ENCODE measurements around the gene SEPTIN12.
A peak's percentile ranks its signal among the peaks of the same experiment; 100 is the strongest.

The SEPTIN12 gene, protein sequence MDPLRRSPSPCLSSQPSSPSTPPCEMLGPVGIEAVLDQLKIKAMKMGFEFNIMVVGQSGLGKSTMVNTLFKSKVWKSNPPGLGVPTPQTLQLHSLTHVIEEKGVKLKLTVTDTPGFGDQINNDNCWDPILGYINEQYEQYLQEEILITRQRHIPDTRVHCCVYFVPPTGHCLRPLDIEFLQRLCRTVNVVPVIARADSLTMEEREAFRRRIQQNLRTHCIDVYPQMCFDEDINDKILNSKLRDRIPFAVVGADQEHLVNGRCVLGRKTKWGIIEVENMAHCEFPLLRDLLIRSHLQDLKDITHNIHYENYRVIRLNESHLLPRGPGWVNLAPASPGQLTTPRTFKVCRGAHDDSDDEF
- 0 reads per million in 2 donors for total RNA-seq

DNA sequence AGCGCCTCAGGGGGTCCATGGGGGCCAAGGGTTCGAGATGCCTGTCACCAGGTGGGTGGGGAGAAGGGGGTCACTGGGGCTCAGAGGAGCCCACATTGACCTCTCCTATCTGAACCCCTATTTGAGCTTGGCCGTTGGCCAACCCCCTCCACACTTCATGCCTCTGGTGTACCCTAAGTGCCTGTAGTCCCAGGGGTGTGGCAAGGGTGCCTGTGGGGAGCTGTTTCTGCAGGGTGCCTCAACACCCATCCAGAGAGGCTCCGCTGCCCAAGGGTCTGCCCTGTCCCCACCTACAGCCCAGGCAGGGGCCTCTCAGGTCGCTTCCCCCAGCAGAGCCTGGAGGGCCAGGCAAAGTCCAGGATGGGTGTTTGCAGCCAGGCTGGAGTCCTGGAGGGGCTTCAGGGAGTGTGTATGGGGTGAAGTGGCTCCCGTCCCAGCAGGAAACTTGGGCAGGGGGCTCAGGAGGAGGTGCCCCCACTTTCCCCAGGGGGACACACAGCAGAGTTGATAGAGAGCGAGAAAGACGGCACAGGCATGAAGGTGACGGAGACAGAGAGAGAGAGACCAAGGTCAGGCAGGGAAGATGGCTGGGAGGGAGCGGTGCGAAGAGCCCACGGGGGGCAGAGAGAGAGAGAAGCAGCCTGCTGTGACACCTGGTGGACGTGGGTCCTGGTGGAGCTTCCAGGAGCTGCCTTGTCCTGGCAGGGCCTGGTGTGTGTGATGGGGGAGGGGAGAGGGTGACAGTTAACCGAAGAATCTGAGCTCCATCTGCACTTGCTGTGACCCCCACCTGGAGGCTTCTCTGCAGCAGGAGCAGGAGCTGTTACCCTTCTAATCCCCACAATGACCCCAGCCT, at the start of gene SEPTIN12:
Gene SEPTIN12 (minus strand): TSS at position 719 of the 856 bp plus-strand sequence. CDS start 700 bp downstream, at position 19.
- DNase-seq = no peak

DNA sequence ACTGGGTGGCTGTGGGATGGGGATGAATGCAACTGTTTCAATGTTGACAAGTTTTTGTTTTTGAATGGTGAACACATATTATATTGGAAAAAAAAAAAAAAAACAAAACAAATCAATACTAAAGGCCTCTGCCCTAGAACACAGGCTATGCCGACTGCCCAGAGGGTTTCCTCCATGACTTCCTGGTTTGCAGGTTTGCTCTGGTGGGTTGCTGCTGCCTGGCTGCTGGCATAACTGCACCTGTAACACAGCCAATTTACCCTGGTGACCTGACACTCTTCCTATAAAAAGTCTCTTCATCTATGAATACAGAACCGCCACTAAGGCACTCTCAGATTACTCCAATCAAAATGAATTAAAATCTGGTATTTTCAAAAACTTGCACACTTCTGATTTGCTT, 48.6 kb upstream of the SEPTIN12 start:
- no peak for DNase-seq

DNA sequence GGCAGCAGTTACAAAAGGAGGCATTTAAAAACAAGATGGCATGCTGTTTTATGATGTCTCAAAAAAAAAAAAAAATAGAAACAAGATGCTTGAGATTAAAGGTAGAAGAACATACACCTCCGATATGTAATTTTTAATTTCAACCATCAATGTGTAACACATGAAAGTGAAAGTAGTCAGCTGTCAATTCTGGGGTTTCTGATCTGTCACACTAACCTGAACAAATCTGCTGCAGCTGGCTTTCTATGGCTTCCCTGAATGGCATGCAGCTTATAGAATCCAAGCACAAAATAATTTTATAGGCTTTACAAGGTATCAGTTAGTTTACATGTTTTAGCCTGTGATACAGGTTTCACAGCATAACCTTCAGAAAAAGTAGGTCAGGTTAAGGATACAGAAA, 45.4 kb upstream of the SEPTIN12 start:
- DNase-seq = peak in 1 of 5 experiments; percentile 43

DNA sequence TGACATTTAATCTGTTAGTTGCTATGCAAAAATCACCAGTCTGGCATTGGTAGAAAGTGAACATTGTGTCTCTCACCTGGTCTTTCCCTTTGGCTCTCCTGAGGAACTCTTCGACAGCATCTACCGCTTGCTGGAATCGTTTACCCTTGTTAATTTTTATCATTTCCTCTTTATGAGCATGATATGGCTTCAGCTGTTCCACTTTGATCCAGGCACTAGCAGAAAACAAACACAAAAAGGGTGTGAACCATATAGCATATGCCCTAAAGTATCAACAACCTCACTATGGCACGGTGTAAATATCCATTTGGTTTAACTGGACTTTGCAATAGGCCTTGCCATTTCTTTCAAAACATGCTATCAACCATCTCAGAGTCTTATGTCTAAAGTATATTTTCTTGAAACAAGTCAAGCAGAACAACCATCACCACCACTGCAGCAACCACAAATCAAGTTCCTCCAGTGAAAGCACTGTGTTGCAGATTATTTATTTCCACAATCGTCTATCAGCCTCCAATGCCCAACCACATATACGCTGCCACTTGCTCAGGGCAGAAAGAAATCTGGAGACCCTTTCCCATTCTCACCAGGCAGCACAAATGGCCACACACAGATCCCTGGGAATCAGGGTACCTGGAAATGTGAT, 44.7 kb upstream of the SEPTIN12 start:
- no peak for DNase-seq

DNA sequence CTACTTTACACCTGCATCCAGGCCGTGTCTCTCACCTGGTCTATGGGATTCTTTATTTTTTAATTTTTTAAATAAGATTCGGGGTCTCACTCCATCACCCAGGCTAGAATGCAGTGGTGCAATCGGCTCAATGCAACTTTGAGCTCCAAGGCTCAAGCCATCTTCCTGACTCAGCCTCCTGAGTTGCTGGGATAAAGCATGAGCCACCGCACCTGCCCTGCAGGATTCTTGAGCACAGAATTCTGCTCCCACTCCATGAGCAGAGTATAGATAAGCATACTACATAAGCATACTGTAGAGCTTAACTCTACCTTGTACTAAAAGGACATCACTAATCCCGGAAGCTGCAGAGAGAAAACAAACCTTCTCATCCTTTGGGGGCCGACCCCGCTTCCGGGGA, 43.5 kb upstream of the SEPTIN12 start:
- DNase-seq = no peak

DNA sequence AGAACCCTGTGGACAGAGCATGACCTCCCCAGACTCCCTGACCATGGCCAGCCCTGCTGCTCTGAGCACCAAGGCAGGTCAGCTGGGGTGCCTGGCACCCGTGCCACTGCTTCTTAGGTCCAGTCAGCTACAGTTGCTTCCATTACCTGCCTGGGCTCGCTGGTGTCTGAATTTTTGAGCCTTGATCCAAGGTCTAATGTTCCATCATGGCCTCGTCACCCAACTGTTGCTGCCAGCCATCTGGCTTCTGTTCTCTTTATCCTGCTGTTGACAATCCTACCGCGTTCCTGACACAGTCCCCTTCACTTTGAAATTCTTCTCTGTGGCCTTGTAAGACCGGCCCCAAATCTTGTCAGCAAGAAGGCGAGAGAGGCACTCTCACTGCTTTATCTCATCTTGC, 42.3 kb upstream of the SEPTIN12 start:
- DNase-seq = no peak

DNA sequence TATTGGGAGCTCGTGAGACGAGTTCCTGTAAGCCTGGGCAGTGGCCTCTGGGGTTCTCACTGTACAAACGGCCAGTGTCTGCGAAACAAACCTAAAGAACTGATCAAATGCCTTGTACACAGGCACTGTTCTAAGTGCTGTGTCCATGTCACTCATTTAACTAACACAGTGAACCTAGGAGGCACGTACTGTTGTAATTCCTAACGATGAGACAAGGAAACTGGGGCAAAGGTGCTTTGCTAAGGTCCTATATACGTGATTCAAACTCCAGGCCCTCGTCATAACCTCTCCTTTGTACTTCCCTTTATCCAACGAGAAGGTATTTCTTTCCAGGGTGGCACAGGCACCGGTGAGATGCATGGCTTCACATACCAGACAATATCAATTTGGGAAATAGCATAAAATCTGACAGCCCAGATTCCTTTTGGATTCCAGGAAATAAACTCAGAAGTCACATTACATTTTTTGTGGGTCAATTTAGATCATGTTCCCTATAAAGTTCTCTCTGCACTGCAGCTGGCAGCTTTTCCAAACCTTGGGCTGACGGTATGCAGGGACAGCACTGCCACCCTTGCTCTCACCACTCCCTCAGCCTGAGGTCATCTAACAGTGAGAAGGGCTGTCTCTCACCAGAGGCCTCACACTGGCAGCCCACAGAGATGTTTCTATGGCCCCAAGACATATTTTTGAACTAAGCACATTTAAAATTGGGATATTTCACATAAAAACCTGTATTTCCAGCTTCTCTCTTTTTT, 40.6 kb upstream of the SEPTIN12 start:
- DNase-seq = no peak

DNA sequence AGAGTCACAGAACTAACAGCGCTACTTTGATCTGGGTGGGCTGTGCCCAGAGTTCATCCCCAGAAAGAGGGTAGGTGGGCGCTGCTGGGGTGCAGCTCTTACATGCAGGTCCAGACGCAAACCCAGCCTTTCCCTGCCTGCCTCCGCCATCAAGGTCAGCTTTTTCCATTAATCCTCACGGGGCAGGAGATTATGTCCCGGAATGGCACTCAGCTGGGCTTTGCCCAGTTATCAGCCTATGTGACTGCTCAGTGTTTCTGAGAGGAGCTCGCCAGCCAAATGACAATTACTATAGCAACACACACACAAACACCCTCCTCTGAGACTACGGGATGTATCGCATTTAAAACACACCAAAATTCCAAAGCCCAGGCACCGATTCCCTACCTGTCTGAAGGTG, 38.8 kb upstream of the SEPTIN12 start:
- DNase-seq = no peak

DNA sequence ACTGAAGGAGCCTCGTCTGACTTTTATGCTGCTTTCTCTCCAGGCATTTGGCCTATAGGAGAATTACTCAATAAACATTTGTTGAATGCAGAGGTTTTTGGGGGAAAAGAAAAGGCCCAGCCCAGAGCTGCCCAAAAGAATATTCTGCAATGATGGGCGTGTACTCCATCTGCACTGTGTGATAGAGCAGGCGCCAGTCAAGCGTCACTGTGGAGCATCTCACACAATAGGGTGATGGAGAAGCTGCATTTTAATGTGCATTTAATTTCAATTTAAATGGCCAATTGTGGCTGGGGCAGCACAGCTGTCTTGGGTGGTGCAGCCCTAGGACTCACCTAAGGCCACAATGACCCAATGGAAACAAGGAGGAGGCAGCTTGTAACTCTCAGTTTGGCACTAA, 38.4 kb upstream of the SEPTIN12 start:
- no peak for DNase-seq

DNA sequence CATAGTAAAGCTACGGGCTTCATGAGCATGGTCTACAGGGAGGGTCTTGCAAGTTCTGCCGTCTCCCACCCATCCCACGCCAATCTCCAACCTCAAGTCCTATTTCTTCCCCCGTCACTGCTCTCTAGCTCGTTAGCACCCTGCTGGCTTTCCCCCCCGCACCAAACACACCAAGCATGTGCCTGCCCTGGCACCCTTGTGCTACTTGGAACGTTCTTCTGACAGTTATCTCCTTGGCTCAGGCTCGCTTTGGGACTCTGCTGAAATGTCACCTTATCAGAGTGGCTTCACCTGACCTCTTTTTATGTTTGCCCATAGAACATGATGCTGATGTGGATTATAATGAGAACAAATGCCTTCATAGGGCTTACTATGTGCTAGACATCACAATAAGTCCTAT, 37.1 kb upstream of the SEPTIN12 start:
- DNase-seq = no peak

DNA sequence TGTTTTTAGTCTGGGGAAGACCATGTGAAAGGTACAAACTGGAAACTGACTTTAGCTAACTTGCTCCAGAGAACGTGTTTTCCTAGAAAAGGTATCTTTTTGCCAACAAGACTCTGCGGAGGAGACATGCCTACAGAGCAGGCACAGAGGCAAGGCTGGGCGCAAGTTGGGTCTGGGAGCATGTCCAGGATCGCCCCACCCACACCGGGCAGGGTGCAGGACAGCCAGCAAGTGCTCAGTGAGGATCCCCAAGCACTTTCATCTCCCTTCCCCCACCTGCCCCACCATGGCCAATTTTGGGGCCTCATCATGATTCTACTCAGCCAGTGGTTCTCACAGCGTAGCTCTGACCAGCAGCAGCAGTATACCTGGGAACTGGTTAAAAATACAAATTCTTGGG, 32.5 kb upstream of the SEPTIN12 start:
- no peak for DNase-seq

DNA sequence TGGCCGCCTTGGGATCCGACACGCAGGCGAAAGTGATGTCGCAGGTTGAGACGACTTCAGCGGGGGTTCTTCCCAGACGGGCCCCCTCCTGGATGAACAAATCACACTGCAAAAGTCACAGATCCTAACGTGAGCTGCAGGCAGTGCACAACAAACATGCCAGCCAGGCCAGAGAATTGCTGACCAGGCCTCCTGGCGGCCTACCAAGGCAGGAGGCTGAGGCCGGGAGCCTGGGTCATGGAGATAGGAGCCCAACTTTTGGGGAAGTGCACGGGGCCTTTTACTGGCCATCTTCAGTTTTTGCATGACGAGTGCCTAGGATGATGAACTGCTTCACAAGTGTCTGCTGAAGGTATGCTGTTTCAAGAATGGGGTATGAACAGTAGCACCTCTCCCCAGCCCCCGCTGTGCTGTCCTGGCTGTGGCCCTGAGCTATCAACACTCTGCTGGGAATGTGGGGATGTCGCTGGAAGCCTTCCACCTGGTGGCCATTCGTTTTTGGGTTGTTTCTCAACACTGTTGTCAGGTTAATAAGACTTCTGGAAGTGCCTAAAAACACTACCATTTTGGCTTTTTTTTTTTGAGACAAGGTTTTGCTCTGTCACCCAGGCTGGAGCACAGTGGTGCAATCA, 26.5 kb upstream of the SEPTIN12 start:
- DNase-seq = no peak

DNA sequence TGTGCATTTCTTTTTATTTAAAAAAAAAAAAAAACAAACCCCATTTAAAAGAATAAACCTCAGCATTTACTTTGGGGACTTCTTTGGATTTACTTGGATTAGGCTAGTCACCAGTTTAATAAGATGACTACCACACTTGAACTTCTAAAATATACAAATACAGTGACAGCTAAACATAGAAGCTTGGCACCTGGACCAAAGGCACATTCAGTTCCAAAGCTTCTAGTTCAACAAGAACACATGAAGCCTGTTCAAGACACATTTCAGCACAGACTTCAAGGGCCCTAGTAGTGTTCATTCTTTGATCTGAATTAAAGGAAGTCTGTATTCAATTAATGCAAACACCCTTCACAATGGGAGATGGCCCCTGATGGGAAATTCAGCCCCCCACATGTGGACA, 25.9 kb upstream of the SEPTIN12 start:
- DNase-seq = no peak

DNA sequence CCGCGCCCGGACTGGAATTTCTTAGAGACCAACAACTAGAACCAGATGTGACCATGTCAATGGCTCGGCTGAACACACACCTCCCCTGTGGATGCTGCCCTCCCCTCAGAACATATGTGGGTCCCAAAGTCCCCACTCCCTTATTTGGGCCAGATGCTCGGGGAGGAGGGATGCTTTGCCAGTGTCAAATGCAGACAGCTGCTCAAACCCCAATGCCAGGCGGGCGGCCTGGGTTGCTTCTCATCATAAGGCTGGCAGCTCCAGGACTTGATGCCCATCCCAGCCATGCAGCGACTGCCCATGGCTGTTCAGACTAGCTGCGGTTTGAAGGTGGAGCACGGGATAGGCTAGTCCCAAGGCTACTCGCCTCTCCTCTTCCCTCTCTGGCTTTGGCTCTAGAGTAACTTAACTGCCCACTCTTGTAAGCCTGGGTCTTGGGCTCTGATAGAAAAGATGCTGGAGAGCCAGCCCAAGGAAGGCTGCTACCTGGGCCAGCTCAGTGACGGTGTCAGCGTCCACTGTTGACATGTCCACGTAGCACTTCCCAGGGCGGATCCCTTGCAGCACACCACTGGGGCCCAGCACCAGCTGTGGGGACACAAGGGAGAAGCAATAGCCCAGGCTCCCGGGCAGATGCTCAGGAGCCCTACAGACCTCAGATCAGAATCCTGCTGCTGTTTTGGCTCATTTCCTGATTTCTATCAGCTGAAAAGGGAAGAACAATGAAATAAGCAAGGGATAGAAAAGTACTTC, 25.3 kb upstream of the SEPTIN12 start:
- no peak for DNase-seq

DNA sequence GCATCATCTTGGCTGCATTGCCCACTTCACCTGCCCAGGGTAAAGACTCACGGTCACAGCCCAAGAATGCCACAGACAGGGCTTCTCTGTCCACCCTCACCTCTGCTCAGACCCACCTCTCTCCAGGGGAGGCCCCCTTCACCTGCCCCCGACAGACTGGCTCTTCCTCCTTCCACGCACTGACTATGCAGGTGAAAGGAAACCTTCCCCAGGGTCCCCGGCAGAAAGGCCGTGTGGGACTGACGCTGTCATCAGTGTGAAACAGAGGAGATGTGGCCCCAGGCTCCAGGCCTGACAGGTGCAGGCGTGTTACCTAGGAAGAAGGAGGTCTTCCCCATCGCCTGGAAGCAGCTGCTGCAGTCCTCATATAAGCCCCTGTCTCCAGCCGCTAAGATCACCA, 23.6 kb upstream of the SEPTIN12 start:
- DNase-seq = no peak

DNA sequence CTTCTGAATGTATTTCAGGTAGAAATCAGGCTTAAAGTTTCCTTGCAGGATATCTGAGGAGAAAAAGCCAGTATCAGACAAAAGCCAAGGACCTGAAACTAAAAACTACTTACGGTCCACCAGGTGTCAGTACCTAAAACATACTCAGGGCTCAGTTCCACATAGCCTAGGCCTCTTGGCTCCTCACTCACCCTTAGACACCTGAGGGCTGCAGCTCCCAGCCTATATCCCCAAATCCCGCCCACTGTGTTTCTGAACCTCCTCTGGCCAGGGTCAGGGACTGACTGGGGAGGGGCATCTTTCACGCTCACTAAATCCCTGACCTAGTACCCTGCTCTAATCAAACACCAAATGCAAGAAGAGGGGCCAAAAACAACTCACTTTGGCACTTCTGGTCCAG, 23.1 kb upstream of the SEPTIN12 start:
- DNase-seq = no peak

DNA sequence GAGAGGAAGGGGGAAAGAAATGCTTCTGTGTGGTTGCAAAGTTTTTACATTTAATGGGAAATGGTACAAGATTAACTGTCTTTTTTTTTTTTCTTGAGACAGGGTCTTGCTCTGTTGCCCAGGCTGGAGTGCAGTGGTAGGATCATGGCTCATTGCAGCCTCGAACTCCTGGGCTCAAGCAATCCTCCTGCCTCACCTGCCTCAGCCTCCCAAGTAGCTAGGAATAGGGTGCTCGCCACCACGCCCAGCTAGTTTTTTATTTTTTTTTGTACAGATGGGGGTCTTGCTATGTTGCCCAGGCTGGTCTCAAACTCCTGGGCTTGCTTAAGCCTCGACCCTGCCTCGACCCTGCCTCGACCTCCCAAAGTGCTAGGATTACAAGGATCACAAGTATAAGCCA, 18.1 kb upstream of the SEPTIN12 start:
- DNase-seq = no peak

DNA sequence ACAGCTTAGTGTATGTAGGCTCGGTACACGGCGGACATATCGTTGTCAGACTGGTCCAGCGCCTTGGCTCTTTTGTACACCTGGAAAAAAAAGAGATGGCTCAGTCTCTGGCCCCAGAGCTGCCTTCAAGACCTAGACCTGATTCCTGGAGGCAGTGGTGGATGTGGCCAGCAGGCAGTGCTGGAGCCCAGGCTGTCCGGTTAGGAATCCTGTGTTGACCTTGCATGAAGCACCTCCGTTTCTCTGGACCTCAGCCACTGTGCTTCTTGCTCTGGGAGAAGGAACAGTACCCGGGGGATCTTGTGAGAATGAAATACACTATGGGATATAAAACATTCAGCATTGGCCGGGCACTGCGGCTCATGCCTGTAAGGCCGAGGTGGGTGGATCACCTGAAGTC, 17.1 kb upstream of the SEPTIN12 start:
- no peak for DNase-seq

DNA sequence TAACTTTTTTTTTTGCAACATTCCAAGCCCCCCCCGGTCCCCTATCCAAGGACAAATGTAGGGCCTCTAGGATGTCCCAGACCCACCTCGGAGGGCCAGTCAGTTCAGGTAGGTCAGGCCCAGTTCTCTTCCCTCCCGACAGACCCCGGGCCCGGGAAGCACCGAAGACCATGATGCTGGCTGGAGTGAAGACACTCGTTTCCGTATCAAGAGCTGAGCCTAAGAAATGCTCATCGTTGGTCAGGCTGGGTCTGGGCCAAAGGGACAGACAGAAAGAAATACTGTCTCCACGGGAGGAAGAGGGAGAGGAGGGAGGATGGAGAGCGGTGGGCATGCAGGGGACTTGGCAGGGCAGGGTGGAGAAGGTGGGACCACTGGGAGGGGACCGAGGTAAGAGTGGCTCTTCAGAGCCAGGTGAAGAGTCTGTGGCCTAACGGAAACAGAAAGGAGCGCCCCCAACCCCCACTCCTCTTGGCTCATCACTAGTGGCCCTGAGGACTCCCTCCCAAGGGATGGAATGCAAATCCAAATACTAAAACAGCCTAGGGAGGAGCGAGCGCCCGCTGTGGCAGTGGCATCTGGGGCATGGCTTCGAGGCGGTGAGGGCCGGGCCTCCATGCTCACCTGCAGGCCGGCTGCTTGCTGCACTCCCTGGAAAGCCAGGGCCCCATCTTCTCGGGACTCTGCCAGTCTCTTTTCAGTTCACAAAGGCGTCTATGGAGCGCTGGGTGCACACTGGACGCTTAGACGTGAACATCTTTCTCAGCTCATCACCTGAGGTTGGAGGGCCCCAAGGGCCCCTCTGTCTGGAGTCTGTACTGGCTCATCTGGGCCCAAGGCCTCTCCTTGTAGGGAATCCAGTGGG, 16.0 kb upstream of the SEPTIN12 start:
- no peak for DNase-seq

DNA sequence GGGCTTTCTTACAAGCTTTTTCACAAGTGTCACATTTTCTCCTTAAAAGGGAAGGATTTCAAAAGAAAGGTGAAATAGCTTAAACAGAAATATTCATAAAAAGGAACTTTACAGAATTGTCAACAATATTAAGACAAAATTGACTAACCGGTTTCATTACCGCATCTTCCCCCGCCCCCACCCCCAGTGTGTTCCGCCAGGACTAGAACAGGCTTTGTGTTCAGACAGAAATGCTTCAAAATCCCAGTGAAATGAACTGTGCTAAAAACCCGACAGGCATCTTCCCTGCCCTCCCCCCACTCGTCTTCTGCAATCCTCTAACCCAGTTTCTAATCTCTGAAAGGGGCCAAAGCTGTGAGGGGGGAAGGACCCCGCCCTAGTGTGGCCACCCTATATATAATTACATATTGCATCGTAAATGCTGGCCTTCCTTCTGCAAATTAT, 15.3 kb upstream of the SEPTIN12 start:
- no peak for DNase-seq

Data from T-helper 2 cell (primary cell).